Measurements from ENCODE around the gene CD2BP2.
A peak's percentile ranks its signal among the peaks of the same experiment; 100 is the strongest.
"Not testable (repeated sequence)": the region's sequence is repeated elsewhere in the genome, so short reads cannot be mapped to it uniquely, and the experiment has no call there.

CD2BP2 gene

DNA sequence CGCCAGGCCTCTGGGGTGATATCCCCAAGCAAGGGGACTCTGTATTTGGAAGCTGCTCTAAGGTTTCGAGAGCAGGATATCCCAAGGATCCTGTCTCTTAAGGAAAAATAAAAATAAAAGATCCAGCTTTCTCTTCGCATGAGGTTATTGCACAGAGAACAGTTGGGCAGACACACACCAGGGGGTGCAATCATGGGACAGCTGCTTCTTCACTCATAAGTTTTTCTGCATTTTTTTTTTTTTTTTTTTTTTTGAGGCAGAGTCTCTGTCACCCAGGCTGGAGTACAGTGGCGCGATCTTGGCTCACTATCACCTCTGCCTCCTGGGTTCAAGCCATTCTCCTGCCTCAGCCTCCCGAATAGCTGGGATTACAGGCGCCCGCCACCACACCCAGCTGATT is 13.1 kb downstream of the CD2BP2 start:
- DNase-seq = not testable (repeated sequence)

DNA sequence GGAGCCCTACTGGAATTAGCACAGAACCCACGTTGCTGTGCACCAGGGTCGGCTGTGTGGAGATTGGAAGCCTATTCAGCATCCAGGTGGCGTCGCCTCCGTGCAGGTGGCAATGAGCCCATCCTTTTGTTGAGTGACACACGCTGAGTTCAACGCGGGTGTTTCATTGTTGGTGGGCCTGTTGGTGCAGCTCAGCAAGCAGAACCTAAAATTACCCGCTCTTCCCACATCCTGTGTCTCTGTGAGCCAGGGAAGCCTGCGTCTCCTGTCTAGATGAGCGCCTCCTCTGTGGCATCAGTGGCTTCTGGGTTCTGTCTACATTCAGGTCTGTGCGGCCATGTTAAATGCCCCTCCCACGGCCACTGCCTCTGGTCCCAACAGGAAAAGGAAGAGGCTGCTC is 14.5 kb downstream of the CD2BP2 start:
- no peak for DNase-seq

DNA sequence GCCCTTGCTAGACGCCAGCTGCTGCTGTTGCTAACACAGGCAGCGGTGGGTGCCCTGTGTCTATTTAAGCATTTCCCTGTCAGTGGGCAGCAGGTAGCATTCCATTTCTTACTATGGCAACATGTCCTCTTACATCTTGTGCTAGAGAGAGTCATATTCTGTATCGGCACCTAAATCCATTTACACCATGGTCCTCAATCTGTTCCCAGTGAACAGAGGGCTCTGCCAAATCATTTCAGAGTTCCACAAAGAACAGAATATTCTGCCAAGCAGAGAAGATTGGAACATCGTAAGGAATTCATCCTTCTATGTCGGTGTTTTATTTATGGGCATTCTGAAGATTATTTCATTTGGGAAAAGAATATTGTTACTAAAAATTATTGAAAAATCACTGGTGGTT is 16.4 kb downstream of the CD2BP2 start:
- not testable (repeated sequence) for DNase-seq

DNA sequence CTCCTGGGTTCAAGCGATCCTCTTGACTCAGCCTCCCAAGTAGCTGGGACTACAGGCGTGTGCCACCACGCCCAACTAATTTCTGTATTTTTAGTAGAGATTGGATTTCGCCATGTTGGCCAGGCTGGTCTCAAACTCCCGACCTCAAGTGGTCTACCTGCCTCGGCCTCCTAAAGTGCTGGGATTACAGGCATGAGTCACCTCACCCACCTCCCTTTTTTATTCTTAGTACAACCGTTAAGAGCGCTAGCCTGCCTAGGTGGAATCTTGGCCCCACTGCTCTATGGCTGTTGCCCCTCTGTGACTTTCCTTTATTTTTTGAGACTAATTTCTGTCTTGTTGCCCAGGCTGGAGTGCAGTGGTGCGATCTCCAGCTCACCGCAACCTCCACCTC is 17.1 kb downstream of the CD2BP2 start:
- not testable (repeated sequence) for DNase-seq

DNA sequence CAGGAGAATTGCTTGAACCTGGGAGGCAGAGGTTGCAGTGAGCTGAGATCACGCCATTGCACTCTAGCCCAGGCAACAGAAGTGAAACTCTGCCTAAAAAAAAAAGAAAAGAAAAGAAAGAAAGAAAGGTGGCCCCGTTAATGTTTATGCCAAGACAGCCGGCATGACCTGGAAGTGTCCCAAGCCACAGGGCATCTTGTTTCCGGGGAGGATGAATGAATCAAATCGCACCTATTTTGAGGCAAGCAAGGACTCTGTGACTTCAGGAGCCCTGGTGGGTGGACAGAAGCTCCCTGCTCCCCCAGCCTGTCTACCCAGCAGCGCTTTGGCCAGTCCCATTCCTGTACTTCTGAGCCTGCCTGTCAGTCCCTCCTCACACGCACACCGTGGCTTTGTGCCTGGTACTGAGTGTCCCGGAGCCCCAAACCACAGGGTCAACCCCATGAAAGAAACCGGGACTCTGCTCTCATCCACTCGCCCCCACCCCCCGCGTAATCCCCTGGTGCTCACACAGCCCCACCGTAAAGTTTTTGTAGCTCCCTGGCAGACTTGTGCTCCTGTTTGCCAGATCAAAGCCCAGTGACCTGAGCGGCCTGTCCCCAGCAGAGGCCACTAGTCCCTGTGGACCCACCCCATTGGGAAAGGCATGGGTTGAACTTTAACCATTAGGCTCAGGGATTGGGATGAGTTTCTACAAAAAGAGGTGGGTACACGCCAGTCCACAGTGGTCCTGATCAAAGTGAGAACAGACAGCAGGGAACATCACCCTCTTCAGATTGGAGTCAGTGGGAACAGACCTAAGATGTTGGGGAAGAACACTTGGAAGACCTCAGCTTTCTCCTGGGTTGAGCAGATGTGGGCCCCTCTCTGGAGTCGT is 19.3 kb downstream of the CD2BP2 start:
- peak; percentile 69 for DNase-seq

DNA sequence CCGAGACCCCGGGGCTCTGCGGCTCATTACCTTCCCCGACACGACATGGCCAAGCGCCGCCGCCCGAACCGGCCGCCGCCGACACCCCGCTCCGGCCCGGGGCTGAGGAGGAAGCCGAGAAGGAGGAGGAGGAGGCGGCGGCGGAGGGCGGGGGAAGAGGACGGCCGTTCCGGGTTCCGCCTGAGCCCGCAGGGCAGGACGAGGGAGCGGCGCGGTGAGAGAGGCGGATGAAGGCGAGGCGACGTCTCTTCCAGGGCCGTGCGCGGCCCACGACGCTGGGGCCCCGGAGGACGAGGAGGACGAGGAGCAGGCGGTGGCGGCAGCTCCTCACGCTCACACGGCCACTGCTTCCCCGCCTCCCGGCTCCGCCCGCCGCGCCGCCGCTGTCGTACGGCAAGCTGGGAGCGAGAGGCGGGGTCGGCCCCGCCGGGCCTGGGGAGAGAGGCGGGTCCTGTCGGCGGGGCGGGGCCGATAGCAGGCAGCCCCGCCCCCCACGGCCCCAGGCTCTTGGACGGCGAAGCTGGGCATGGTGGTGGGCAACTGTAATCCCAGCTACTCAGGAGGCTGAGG is 20.0 kb downstream of the CD2BP2 start:
- DNase-seq = peak; percentile 69

DNA sequence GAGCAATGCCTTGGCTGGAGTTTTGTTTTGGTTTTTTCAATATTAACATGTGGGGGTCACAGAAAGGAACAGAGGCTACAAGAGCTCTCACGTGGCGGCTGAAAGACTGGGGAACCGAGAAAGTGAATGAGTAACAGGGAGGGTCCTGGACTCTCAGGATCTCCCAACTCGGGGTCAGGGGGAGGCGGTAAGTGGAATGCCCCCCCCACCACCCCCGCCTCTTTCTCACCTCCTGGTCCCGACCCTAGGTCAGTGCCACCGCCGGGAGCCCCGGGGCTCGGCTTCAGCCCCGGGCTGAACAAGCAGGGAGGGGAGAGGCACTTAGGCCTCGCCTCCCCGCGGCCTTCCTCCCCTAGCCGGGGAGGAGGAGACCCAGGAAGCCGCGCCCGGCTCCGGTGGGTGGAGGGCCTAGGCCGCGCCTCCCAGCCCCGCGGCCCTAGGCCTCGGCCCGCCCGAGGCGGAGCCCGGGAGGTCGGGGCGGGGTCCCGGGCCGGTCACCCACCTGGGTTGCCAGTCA is 20.6 kb downstream of the CD2BP2 start:
- peak; percentile 3 for DNase-seq

DNA sequence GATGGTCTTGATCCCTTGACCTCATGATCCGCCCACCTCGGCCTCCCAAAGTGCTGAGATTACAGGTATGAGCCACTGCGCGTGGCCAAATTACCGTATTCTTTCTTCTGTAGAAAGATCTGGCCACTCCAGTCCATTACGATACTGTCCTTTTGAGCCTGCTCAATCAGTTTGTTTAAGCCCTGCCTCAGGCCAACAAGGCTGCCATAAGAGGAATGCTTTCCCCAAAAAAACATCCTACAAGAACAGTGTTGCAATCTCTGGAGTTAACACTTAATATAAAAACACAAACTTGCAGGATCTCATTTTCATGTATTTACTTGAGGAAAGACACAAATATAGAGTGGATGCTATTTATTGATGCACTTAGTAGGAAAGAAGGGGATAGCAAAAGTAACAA is 30.9 kb downstream of the CD2BP2 start:
- DNase-seq = not testable (repeated sequence)

DNA sequence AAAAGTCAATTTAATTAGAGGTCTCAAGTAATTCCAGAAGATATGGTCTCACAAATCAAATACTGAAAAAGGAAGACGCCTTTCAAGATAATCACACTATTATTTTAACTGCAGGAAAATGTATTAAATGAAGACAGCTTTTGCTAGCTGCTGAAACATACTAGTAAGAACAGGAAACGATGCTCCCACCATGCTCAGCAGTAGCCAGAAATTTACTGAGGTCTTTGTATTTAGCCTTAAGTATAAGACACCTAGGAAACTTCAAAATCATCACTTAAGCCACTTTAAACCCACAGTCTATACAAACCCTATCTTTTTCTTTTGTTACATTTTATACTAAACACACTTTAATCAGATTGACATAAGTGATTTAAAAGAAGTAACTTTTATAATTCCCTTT is 36.5 kb downstream of the CD2BP2 start:
- not testable (repeated sequence) for DNase-seq

DNA sequence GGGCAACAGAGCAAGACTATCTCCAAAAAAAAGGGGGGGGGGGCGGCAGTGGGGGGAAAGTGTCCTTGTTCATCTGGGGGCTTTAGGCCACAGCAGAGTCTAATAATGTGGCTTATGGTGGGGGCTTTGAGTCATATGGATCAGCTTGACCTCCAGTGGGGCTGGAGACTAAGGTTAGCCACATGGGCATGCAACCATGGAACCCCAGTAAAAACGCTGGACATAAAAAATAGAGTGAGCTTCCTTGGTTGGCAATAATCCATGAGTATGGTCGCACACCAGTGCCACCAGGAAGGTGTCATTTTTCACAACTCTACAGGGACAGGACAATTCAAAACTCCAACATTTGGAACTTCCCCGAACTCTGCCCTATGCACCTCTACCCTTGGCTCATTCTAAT is 44.2 kb downstream of the CD2BP2 start:
- not testable (repeated sequence) for DNase-seq

DNA sequence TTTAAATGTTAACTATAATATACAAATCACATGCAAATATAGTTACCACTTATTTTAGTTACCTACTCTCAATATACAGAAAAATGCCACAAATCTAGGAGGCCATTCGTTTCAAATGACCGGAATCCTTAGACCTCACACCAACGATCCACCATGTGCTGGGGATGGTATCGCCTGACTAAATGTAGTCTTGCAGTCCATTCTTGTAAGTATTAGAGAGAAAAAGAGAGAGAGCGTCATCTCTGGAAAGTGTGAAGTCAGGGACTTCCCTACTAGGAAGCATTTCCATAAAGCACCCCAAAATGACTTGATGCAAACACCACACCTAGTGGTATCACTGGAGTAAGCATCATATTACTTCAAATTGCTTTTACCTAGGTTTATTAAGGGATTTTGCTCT is 45.9 kb downstream of the CD2BP2 start:
- DNase-seq = not testable (repeated sequence)
